A673 (cell line): ENCODE measurements around the gene SPATA9.

Source experiments
- CTCF ChIP-seq: fragments of 300-800, 200-600 bp; sonication (generic); conservative IDR thresholded peaks from 2 replicates; pipeline ENCODE4 v1.5.1; 2017; ENCODE audit warnings: low read depth, mild to moderate bottlenecking, antibody characterized with exemption, low read length, moderate library complexity, mixed read lengths
- EZH2 ChIP-seq: fragments of 200-600 bp; sonication (generic); IDR thresholded peaks from 2 replicates; pipeline ENCODE4 v1.6.1; 2017; ENCODE audit warnings: borderline replicate concordance, low read depth, mild to moderate bottlenecking, mixed read lengths, antibody characterized with exemption, low read length; ENCODE audit not compliant: poor library complexity, severe bottlenecking

GRCh38 chr5:95725937-95726810, 43.4 kb upstream of the SPATA9 start:
- no peak for TF ChIP-seq CTCF
- TF ChIP-seq EZH2, result no peak
